GM10248 (cell line): ENCODE data around the gene IZUMO1.

ENCODE experiments used
- CTCF ChIA-PET: fragments of 300-600 bp; sonication (Branson Sonifier 250); formaldehyde crosslinking; extraction: SDS; loops from one replicate; lab custom pipeline; 2021; ENCODE audit warnings: antibody characterized with exemption; lab: Yijun Ruan, JAX
- POLR2A ChIA-PET: fragments of 350-650 bp; sonication (Branson Sonifier 250); formaldehyde crosslinking; extraction: SDS; loops from one replicate; lab custom pipeline; 2020; ENCODE audit warnings: antibody characterized with exemption; lab: Yijun Ruan, JAX
- DNase-seq: peaks from one replicate; pipeline ENCODE4 v3.0.0; 2012; ENCODE audit errors: extremely low spot score
- CTCF ChIP-seq: IDR thresholded peaks from 2 replicates; pipeline ENCODE4 v1.5.1; 2012; ENCODE audit warnings: mild to moderate bottlenecking, low read depth; ENCODE audit errors: extremely low read depth, missing control alignments, control extremely low read depth

IZUMO1 gene

GRCh38 chr19:48757089-48757675 is 10.5 kb upstream of the IZUMO1 start:
- ChIA-PET POLR2A (no interaction called here), CTCF (no interaction called here)
- no peak for TF ChIP-seq CTCF
- DNase-seq: no peak

GRCh38 chr19:48756686-48757085 is 10.0 kb upstream of the IZUMO1 start:
- no peak for TF ChIP-seq CTCF
- ChIA-PET CTCF (no interaction called here), POLR2A (no interaction called here)
- DNase-seq: no peak

GRCh38 chr19:48756212-48756611 is 9.5 kb upstream of the IZUMO1 start:
- ChIA-PET POLR2A (no interaction called here), CTCF (no interaction called here)
- DNase-seq: no peak
- TF ChIP-seq CTCF: no peak

GRCh38 chr19:48755787-48756186 is 9.1 kb upstream of the IZUMO1 start:
- no peak for DNase-seq
- CTCF ChIA-PET: no interaction called here
- POLR2A ChIA-PET: no interaction called here
- TF ChIP-seq CTCF: no peak

- ChIA-PET CTCF (no interaction called here), POLR2A (interaction anchor here (0.6 kb wide), 1 partner anchor 138 kb away, joined by 6 read pairs; no protein-coding TSS in a partner anchor)
- TF ChIP-seq CTCF: no peak
- DNase-seq: no peak
Observed at GRCh38 chr19:48755084-48755641, 8.5 kb upstream of the IZUMO1 start, which contains the start of gene FGF21. TSS of gene FGF21 (plus strand) at chr19:48755524. CDS start at chr19:48756237, 713 bp downstream.

GRCh38 chr19:48752496-48753365 is 6.0 kb upstream of the IZUMO1 start, which contains the start of gene FUT1:
TSS of gene FUT1 (minus strand) at chr19:48752641. CDS start at chr19:48751281, 1,360 bp downstream.
- no peak for DNase-seq
- TF ChIP-seq CTCF: no peak
- ChIA-PET CTCF (no interaction called here), POLR2A (no interaction called here)
